Measurements from ENCODE around the gene NUAK2. TPM values are rescaled to one million over a fixed set of nuclear protein-coding genes. Genes with fewer than 3 reads are reported as not detected.
"Not testable (repeated sequence)": the region's sequence is repeated elsewhere in the genome, so short reads cannot be mapped to it uniquely, and the experiment has no call there.

NUAK2 gene
- total RNA-seq, 2 donors from 2014 or later, result 27.7 to 29.2 TPM

- intact Hi-C loops (cut with DNase I, micrococcal nuclease), result no loop called here
- no peak for ATAC-seq
- DNase-seq, result no peak
These were observed 17.4 kb downstream of the NUAK2 start for GRCh38 chr1:205304046-205304694.

GRCh38 chr1:205303247-205303888 is 18.2 kb downstream of the NUAK2 start:
- DNase-seq (no peak), ATAC-seq (no peak)
- intact Hi-C loops (cut with DNase I, micrococcal nuclease), result no loop called here

- intact Hi-C loops (cut with DNase I, micrococcal nuclease), result no loop called here
- DNase-seq, result no peak
- ATAC-seq, result no peak
These were observed 19.5 kb downstream of the NUAK2 start for GRCh38 chr1:205301842-205302588.

DNA sequence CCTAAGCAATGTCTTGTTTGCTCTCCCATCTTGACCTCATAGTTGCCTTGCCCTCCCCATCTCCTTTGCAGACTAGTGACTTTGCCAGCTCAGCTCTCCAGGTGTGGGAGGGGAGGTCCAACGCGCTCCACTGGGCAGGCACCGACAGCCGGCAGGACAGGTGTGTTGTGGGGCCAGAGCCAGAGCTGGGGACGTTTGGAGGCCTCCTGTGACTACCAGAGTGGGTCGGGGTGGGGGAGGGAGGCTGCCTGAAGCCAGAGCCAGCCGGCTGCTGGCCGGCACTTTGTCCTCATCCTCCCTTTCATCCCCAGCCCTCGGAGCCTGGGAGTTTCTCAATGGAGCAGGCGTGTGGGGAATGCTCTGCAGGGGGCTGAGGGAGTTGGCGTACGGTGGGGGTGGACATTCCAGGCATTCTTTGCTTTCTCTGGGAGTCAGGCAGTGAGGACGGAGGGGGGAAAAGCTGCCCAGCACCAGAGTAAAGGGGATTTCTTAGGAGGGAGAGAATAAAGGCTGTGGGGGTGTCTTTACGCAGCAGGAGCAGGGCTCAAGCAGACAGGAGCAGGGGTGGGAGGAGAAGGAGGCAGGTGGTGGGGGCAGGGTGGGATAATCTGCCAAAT is 20.2 kb downstream of the NUAK2 start:
- ATAC-seq, result peak; percentile 57
- intact Hi-C loops (cut with DNase I, micrococcal nuclease), result no loop called here
- peak; percentile 53 to 64 for DNase-seq

GRCh38 chr1:205300149-205300548 is 21.4 kb downstream of the NUAK2 start:
- ATAC-seq, result no peak
- intact Hi-C loops (cut with DNase I, micrococcal nuclease), result no loop called here
- no peak for DNase-seq

GRCh38 chr1:205298191-205298994 is 23.2 kb downstream of the NUAK2 start:
- intact Hi-C loops (cut with DNase I, micrococcal nuclease), result no loop called here
- DNase-seq, result no peak
- ATAC-seq, result no peak

- ATAC-seq; intact Hi-C loops (cut with DNase I, micrococcal nuclease); DNase-seq: not testable (repeated sequence)
These were observed 23.9 kb downstream of the NUAK2 start for GRCh38 chr1:205297546-205298177.

- intact Hi-C loops (cut with DNase I, micrococcal nuclease), result no loop called here
- ATAC-seq (peak; percentile 79), DNase-seq (no peak)
These were observed 25.4 kb downstream of the NUAK2 start for GRCh38 chr1:205296154-205296553.

DNA sequence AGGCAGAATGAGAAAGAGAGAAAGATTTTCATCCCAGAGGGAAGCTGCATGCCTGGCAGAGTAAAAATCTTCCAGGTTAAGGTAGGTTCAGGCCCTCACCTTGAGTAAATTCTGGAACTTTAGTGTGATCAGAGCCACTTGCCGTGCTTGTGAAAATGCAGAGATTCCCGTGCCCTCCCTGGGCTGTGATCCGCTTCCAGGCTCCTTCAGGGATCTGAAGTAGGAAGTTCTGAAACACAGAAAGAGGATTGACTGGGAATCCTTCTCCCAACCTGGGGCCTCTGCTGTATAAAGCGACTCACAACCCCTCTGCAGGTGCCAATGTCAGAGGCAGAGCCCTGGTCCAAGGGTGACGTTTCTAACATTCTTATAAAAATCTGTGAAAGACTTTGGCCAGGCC is 26.6 kb downstream of the NUAK2 start:
- DNase-seq, result no peak
- intact Hi-C loops (cut with DNase I, micrococcal nuclease), result no loop called here
- no peak for ATAC-seq

GRCh38 chr1:205294175-205294917 is 27.2 kb downstream of the NUAK2 start:
- intact Hi-C loops (cut with DNase I, micrococcal nuclease), result no loop called here
- DNase-seq (no peak), ATAC-seq (peak; percentile 50)

DNA sequence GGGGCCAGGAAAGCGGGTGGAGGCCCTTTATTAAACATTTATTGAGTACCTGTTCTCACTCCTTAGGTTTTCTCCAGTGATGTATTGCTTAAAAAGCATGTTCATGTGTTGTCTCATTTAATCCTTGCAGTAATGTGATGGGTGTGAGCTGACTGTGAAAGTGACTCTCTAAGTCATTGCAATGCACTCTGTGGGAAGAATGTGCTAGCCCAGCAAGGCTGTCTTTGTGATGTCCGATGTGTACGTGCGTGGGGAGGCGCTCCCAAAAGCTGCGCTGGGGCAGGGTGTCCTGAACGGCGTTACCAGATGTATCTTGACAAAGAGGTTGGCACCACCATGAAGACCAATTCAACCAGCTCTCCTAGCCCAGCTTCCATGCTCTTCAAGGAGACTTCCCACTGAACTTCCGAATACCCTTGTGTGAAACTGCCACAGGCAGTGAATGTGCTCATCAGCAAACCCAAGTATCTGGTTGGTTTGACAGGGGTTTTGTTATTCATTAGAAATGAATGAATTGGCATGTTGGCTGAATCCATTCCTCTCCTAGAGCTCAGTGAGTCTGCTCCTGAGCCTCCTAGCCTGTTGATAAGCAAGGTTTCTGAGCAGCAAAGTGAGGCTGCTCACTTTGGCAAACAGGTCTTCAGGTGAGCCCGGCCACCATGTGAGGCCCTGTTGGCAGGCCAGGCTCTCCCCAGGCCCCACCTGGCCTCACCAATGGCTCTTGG is 28.0 kb downstream of the NUAK2 start:
- ATAC-seq, result no peak
- no peak for DNase-seq
- intact Hi-C loops (cut with DNase I, micrococcal nuclease), result no loop called here

GRCh38 chr1:205291596-205291995 is 29.9 kb downstream of the NUAK2 start:
- intact Hi-C loops (cut with DNase I, micrococcal nuclease), result no loop called here
- no peak for DNase-seq
- ATAC-seq, result no peak

DNA sequence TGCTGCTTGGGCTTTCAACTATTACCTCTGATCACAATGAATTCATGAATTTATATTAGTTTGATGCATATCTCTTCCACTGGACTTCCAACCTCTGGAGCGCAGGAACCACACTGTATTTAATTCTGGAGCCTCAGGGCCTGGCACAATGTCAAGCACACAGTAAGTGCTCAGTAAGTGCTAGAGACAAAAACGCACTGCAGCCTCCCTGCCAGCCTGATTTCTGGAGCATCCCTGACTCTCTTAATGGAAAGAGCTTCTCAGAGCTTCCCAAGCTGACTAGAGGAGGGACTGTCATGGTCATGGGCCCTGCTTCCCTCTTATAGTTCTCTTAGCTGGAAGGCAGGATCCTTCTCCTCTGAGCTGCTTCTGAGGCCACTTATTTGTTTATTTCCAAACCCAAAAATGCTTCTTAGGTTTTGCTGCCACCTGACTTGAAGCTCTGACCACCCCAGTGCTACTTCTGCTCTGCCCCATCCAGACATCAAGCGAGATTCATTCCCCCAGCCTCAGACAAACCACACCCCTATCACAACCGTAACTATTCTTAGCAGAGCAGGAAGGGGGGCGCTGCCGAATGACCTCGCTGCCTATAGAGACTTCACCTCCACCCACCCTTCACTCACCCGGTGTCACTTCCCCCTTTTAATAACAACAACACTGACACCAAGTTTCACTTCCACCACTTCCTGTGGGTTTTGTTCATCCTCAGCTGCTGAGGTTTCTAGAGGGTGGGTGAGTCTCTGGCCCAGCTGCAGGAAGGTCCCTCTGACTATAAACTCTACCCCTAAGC is 33.6 kb downstream of the NUAK2 start:
- intact Hi-C loops (cut with DNase I, micrococcal nuclease), result no loop called here
- ATAC-seq (peak; percentile 50), DNase-seq (peak; percentile 72 to 76)

GRCh38 chr1:205287076-205287475 is 34.5 kb downstream of the NUAK2 start:
- intact Hi-C loops (cut with DNase I, micrococcal nuclease), result no loop called here
- no peak for ATAC-seq
- DNase-seq, result no peak

DNA sequence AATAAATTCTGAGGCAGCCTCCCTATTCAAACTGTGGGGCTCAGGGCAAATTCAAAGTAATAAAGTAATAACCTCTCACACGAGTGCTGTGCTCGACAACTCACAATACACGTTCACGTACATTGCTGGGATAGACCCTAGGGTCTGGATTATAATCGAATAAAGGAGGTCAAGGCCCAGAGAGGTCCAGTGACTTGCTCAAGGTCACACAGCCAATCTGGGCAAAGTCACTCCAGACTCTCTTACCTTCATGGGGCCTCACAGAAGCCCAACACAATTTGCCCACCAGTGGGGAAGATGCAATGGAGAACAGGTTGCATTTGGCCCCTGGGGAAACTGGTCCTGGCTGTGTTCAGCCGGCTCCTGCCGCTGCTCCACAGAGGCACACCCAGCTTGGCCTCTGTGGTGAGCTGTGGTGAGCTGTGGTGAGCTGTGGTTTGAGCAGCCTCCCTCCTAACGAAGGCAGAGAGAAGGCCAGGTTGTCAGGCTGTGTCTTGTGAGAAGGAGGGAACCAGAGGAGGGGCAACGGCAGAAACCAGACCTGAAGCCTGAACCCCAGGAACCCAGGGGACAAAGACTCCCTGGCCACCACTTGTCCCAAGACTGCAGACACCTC is 35.1 kb downstream of the NUAK2 start:
- ATAC-seq, result no peak
- no peak for DNase-seq
- intact Hi-C loops (cut with DNase I, micrococcal nuclease), result no loop called here
